Measurements from ENCODE around the gene CBFA2T2.

CBFA2T2 gene

GRCh38 chr20:33687993-33688937 lies 198.4 kb downstream of the CBFA2T2 start:
- no peak for TF ChIP-seq CTCF (IDR thresholded peaks at IDR 0.05; ENCODE audit: insufficient read depth, low read depth, low read length, missing control alignments)

GRCh38 chr20:33688938-33689424 lies 199.1 kb downstream of the CBFA2T2 start:
- TF ChIP-seq CTCF (IDR thresholded peaks at IDR 0.05; ENCODE audit: insufficient read depth, low read depth, low read length, missing control alignments): no peak
- DNase-seq (ENCODE audit: low read depth): no peak
- H3K4me3 ChIP-seq (ENCODE audit: low read depth, low read length): no peak overlapping the region

More at GRCh38 chr20:33687993-33688937, 198.4 kb downstream of the CBFA2T2 start:
- no peak overlapping the region for H3K4me3 ChIP-seq (ENCODE audit: low read depth, low read length)
- DNase-seq (ENCODE audit: low read depth): no peak

- TF ChIP-seq CTCF (IDR thresholded peaks at IDR 0.05; ENCODE audit: insufficient read depth, low read depth, low read length, missing control alignments): no peak
- DNase-seq (ENCODE audit: low read depth): no peak
- H3K4me3 ChIP-seq (ENCODE audit: low read depth, low read length): no peak overlapping the region
Measured at GRCh38 chr20:33689493-33689892, 199.6 kb downstream of the CBFA2T2 start.

GRCh38 chr20:33689973-33690372 lies 200.1 kb downstream of the CBFA2T2 start:
- DNase-seq (ENCODE audit: low read depth): no peak
- no peak overlapping the region for H3K4me3 ChIP-seq (ENCODE audit: low read depth, low read length)
- no peak for TF ChIP-seq CTCF (IDR thresholded peaks at IDR 0.05; ENCODE audit: insufficient read depth, low read depth, low read length, missing control alignments)

GRCh38 chr20:33693289-33693688 lies 203.4 kb downstream of the CBFA2T2 start:
- no peak for TF ChIP-seq CTCF (IDR thresholded peaks at IDR 0.05; ENCODE audit: insufficient read depth, low read depth, low read length, missing control alignments)
- no peak for DNase-seq (ENCODE audit: low read depth)
- no peak overlapping the region for H3K4me3 ChIP-seq (ENCODE audit: low read depth, low read length)

- no peak for TF ChIP-seq CTCF (IDR thresholded peaks at IDR 0.05; ENCODE audit: insufficient read depth, low read depth, low read length, missing control alignments)
- DNase-seq (ENCODE audit: low read depth): no peak
- no peak overlapping the region for H3K4me3 ChIP-seq (ENCODE audit: low read depth, low read length)
Measured at GRCh38 chr20:33693741-33694638, 204.1 kb downstream of the CBFA2T2 start.
